SU-DHL-6 (cell line): Measurements from ENCODE around the gene DNAJC15.

Experiments used
- EZH2phosphoT487 ChIP-seq: fragments of 200-600 bp; sonication (generic), shearing (Covaris generic); conservative IDR thresholded peaks from 2 replicates; pipeline ENCODE4 v1.6.1; 2018; ENCODE audit warnings: mild to moderate bottlenecking, antibody characterized with exemption, low read length, moderate library complexity, mixed read lengths
- TF ChIP-seq, protein P1 (sequence below): fragments of 200-600 bp; sonication (generic); IDR thresholded peaks from one replicate; pipeline ENCODE4 v1.5.1; 2017; ENCODE audit warnings: antibody characterized with exemption, mild to moderate bottlenecking, low read length, moderate library complexity; ENCODE audit not compliant: insufficient read depth, poor library complexity, severe bottlenecking

GRCh38 chr13:43110658-43111057 is 87.3 kb downstream of the DNAJC15 start:
- TF ChIP-seq, protein P1, sequence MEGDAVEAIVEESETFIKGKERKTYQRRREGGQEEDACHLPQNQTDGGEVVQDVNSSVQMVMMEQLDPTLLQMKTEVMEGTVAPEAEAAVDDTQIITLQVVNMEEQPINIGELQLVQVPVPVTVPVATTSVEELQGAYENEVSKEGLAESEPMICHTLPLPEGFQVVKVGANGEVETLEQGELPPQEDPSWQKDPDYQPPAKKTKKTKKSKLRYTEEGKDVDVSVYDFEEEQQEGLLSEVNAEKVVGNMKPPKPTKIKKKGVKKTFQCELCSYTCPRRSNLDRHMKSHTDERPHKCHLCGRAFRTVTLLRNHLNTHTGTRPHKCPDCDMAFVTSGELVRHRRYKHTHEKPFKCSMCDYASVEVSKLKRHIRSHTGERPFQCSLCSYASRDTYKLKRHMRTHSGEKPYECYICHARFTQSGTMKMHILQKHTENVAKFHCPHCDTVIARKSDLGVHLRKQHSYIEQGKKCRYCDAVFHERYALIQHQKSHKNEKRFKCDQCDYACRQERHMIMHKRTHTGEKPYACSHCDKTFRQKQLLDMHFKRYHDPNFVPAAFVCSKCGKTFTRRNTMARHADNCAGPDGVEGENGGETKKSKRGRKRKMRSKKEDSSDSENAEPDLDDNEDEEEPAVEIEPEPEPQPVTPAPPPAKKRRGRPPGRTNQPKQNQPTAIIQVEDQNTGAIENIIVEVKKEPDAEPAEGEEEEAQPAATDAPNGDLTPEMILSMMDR = no peak
- TF ChIP-seq EZH2phosphoT487 = no peak
